AG20443 (cell line): ENCODE measurements around the gene AXDND1.
"Not testable (repeated sequence)": the region's sequence is repeated elsewhere in the genome, so short reads cannot be mapped to it uniquely, and the experiment has no call there.

Experiments
- DNase-seq: peaks from one replicate; pipeline ENCODE4 v3.0.0; 2012; ENCODE audit warnings: low spot score, mixed read lengths

The AXDND1 gene

DNA sequence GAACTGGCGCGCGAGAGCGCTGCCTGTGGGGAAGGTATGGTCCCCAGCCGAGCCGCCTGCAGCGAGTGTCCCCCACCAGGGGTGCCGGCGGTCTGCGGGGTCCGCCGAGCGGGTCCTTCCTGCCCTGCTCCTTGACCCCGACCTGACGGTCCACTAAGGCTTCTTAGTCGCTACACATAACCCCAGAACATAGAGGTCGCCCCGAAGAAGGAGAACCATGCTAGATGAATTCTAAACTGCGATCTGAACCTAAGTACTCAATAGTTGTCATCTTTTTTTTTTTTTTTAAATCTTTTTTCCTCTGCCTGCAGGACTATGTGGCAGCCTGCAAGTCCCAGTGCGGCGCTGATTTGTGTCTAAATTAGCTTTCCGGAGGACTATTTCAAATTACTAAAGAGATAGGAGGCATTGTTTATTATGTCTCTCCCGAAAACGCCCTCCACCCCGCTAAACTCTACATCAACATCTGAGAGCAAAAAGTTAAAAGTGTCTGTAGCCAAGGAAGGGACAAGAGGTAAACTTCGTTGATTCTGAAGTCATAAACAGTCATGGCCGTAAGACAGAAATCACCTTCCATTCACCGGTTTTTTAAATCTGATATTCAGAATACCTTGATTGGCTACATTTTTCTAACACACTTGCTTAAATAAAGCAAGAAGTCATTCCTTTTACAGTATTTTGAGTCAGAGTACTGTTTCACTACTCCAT, 476 bp downstream of the AXDND1 start:
- peak; percentile 27 for DNase-seq

DNA sequence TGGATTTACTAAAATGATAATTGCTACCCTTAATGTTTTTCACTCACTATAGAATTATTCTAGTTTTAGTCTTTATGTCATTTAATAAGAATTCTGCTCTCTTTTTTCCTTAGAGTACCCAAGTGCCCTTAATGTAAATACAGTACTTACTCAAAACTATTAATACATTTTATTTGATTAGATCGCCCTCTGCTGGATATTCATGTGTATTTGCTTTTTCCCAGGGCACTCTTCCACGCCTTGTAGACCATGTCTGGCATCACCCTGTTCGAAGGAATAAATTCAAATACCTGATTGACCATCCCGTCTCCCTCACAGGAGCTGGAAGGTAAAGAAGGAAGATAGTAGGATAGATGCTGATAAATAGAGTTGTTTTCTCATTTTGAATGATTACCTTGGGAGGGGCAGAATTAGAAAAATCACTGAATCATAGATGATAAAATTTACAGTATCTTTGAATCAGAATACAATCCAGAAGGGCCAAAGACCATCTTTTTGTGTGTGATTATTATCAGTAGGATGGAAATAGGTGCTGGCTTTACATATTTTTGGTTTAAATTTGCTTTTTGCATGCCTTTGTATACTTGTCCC, 4.1 kb downstream of the AXDND1 start:
- peak; percentile 65 for DNase-seq

GRCh38 chr1:179372160-179372559, 6.4 kb downstream of the AXDND1 start:
- no peak for DNase-seq

GRCh38 chr1:179376223-179376622, 10.5 kb downstream of the AXDND1 start:
- no peak for DNase-seq

GRCh38 chr1:179380299-179380698, 14.5 kb downstream of the AXDND1 start:
- DNase-seq, result peak; percentile 36

DNA sequence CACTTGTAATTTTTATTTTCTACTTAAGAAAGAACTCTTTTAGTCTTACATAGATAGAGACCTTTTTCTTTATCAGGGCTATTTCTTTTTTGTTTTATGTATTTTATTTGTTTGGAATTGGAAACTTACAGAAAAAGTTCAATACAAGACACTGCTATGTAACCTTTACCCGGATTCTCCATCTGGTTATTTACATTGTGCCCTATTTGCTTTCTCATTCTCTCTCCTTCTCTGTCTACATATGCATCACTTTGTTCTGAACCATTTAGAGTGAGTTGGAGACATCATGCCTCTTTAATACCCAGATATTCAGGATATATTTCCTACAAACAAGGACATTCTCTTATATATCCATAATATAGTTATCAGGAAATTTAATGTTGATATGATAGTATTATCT, 18.3 kb downstream of the AXDND1 start:
- DNase-seq, result no peak

- no peak for DNase-seq
Measured at GRCh38 chr1:179385510-179385909, 19.7 kb downstream of the AXDND1 start.

- DNase-seq, result no peak
Measured at GRCh38 chr1:179393721-179394120, 27.9 kb downstream of the AXDND1 start.

GRCh38 chr1:179399399-179399798, 33.6 kb downstream of the AXDND1 start:
- DNase-seq, result not testable (repeated sequence)

DNA sequence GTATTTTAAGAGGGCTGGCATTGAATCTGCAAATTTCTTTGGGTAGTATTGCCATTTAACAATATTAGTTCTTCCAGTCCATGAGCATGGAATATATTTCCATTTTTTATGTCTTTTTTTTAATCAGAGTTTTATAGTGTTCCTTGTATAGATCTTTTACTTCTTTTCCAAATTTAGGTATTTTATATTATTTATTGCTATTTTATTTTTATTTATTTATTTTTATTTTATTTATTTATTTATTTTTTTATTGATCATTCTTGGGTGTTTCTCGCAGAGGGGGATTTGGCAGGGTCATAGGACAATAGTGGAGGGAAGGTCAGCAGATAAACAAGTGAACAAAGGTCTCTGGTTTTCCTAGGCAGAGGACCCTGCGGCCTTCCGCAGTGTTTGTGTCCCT, 52.0 kb downstream of the AXDND1 start:
- not testable (repeated sequence) for DNase-seq

DNA sequence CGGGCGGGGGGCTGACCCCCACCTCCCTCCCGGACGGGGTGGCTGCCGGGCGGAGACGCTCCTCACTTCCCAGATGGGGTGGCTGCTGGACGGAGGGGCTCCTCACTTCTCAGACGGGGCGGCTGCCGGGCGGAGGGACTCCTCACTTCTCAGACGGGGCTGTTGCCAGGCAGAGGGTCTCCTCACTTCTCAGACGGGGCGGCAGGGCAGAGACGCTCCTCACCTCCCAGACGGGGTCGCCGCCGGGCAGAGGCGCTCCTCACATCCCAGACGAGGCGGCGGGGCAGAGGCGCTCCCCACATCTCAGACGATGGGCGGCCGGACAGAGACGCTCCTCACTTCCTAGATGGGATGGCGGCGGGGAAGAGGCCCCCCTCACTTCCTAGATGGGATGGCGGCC, 52.9 kb downstream of the AXDND1 start:
- DNase-seq, result not testable (repeated sequence)

- DNase-seq, result no peak
Measured at GRCh38 chr1:179424610-179425009, 58.8 kb downstream of the AXDND1 start.

DNA sequence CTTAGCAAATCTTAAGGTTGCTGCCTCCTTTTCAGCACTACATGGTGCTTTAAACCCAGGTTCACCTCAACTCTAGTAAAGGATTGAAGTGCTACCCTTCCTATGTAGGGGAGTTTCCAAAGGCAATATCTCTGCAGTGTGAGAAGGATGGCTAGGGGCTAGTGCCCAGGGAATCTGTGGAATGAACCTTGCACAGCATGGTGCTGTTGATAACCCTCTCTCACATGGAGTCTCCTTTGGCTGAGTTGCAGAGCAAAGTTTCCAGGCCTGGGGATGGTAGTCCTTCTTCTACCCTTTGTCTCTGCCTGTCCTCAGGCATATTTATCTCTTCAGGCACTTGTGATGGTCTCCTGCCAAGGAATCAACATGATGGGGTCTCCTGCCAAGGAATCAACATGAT, 59.4 kb downstream of the AXDND1 start:
- no peak for DNase-seq

- DNase-seq, result no peak
Measured at GRCh38 chr1:179437171-179437570, 71.4 kb downstream of the AXDND1 start.

DNA sequence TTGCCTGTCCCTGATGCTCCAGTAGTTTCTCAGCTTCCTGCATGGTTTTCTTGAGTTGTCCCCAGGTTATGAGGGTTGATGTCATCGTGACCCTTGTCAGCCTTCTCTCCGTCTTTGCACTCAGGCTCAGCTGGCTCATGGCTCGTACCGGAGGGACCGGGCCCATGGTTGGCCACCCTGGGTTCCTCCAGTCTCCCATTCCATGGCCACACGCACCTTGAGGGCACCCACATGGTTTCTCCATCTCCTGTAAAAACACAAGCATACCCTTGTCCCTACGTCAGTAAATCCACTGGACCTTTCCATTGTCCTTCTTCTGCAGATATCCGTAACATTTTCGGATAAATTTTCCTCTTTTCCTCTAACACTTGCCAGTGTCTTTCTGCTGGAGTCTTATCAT, 73.9 kb downstream of the AXDND1 start:
- not testable (repeated sequence) for DNase-seq

DNA sequence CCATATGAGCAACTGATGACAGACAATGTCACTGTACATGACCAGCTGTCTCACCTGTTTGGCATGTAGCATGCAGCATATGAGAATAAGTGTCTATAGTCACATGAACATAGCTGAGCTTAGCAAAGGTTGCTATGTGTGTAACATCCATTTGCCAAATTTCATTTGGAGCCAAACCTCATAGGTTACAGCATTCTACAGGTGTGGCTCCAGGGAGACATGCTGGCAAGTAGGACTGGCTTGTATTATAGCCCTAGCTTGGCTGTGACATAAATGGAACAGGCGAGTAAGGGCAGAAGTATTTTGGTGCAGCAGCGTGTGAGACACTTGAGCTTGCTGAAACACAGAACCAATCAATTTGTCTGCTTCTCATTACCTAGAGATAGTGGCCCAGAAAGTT, 74.5 kb downstream of the AXDND1 start:
- not testable (repeated sequence) for DNase-seq

DNA sequence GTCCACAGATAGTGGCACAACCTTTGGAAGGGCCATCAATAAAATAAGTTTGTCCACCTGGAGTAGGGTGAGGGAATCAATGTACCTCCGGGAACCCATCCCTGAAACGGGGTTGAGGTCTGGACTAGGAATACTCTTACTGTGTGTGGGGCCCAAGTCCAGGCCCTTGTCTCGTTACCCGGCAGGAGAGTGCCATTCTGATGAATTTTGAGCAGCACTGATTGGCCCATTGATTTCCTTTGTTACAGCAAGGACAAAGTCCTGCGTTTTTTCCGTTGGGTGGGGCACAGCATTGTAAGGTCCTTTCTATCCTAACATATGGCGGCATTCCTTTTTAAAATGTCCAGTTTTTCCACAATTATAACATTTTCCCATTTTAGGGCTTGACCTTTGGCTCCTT, 75.2 kb downstream of the AXDND1 start:
- DNase-seq, result no peak

DNA sequence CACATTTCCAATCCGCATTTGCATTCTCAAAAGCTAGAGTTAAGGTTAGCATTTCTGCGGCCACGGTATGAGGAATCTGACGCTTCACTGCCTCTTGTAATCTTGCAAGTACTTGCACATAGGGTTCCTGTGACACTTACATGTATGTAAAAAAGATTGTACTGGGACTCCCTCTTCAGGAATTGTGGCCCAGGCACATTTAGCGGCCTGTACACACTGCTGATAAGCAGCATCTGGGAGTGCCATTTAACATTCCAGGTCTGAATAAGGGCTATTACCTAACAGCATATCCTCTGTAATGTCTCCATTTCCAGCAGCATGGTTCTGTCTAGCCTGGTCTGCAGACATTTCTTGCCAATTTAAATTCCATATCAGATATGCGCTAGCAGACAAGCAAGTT, 75.7 kb downstream of the AXDND1 start:
- no peak for DNase-seq

DNA sequence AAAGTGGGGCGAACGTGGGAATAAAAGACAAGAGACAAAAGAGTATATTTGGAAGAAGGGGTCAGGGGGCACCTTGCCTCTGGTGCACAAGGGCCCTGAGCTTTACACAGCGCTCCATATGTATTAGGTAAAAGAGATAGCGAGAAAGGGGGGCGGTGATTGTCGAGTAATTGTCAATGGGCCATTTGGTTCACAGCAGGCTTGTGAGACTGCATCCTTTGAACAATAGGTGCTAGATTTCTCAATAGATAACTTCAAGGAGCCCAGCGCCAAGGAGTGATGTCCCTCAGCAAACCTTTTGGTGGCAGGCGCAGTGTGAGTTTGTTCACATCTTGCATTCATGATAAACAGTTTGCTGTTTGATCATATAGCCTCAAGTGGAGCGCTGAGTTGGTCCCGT, 77.1 kb downstream of the AXDND1 start:
- DNase-seq, result not testable (repeated sequence)

GRCh38 chr1:179445593-179445992, 79.8 kb downstream of the AXDND1 start:
- no peak for DNase-seq

DNA sequence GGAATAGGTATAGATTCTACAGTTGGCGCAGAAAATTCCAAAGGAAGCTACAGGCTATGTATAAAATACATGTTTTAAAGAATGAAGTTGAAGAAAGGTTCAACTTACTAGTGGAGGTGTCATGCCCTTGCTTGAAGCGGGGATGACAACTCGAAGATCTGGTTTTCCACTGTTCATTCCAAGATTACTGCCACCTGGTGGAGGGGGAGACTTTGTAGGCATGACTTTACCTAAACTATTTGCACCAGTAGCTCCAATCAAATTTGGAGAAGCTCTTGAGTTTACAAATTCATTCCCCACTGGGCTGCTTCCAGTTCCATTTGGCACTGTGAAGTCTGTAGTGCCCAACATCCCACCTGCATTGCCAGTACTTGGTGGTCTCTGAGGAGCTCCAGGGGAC, 81.7 kb downstream of the AXDND1 start:
- DNase-seq, result no peak

GRCh38 chr1:179448437-179449149, 82.8 kb downstream of the AXDND1 start:
- DNase-seq, result no peak

- DNase-seq, result not testable (repeated sequence)
Measured at GRCh38 chr1:179459606-179460206, 93.9 kb downstream of the AXDND1 start.
